Vagina (tissue), 2 donors: Measurements from ENCODE around the gene NUMB. TPM values are rescaled to one million over a fixed set of nuclear protein-coding genes. Genes with fewer than 3 reads are reported as not detected.

ENCODE experiments used
- DNase-seq, 2 donors: peaks; one replicate each; pipeline ENCODE4 v3.0.0-alpha.2; 2017; ENCODE audit errors: extremely low spot score in 2 of 2
- H3K27ac ChIP-seq: fragments of 200-600 bp; sonication (generic); one replicate; pipeline ENCODE4 v1.5.1; 2019
- H3K27me3 ChIP-seq: fragments of 200-600 bp; sonication (generic); one replicate; pipeline ENCODE4 v1.5.1; 2019
- H3K36me3 ChIP-seq, 2 donors: fragments of 200-600 bp; sonication (generic); one replicate each; pipeline ENCODE4 v1.5.1; 2017 to 2019
- H3K4me1 ChIP-seq: fragments of 200-600 bp; sonication (generic); one replicate; pipeline ENCODE4 v1.5.1; 2019
- H3K4me3 ChIP-seq, 2 donors: fragments of 200-600 bp; sonication (generic); 1 replicate in 1 of 2; 2 replicates in 1 of 2; pipeline ENCODE4 v1.5.1; 2016 to 2019
- H3K9me3 ChIP-seq: fragments of 200-600 bp; sonication (generic); one replicate; pipeline ENCODE4 v1.5.1; 2019
- POLR2A ChIP-seq, 2 donors: fragments of 450-650 bp; IDR thresholded peaks; one replicate each; pipeline ENCODE4 v1.6.1; 2017; ENCODE audit warnings: antibody characterized with exemption in 2 of 2, mild to moderate bottlenecking in 2 of 2, moderate library complexity in 2 of 2
- POLR2AphosphoS5 ChIP-seq, 2 donors: sonication (generic); formaldehyde crosslinking; IDR thresholded peaks; one replicate each; pipeline ENCODE4 v1.9.0; 2017; ENCODE audit warnings: antibody characterized with exemption in 2 of 2, mild to moderate bottlenecking in 2 of 2, low read depth in 1 of 2; ENCODE audit not compliant: insufficient read depth in 1 of 2
- intact Hi-C: fragments of 100-400 bp; cut with DNase I; formaldehyde crosslinking; loops from one replicate; pipeline ENCODE4 v1.15.1; 2023
- total RNA-seq: library from RNA; depleted of rRNA; stranded (reverse); fragments of >200 nt; gene quantifications from one replicate; pipeline ENCODE4 v1.2.3, GENCODE V29; 2016
- TF ChIP-seq, protein P1 (sequence below), 3 experiments: fragments of 450-650 bp in 2 of 3; fragments of 200-600 bp in 1 of 3; sonication (generic) in 1 of 3; IDR thresholded peaks; one replicate each; pipeline ENCODE4 v1.5.1; 2017 to 2019; ENCODE audit warnings: antibody characterized with exemption in 3 of 3, mild to moderate bottlenecking in 2 of 3, moderate library complexity in 2 of 3

NUMB gene
- total RNA-seq, 1 donor from 2014 or later, result 48.1 TPM

DNA sequence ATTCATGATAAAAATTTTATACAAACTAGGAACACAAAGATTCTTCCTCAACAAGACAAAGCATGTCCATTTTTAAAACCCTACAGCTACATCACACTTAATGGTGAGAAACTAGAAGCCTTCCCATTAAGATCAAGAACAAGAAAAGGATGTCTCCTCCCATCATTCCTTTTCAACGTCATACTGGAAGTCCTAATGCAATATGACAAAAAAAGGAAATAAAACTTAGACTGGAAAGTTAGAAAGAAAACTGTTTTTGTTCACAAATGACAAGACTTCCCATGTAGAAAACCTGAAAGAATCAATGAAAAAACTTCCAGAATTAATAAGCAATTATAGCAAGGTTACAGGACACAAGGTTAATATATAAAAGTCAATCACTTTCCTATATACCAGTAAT is 82.5 kb downstream of the NUMB start:
- Histone ChIP-seq H3K27ac (no peak overlapping the region), H3K4me1 (no peaks in the 10 kb centered on the region), H3K36me3 (no peaks in the 10 kb centered on the region), H3K9me3 (no peaks in the 10 kb centered on the region), H3K27me3 (no peaks in the 10 kb centered on the region), H3K4me3 (no peak overlapping the region)
- intact Hi-C loops, result no loop called here
- TF ChIP-seq, protein P1, sequence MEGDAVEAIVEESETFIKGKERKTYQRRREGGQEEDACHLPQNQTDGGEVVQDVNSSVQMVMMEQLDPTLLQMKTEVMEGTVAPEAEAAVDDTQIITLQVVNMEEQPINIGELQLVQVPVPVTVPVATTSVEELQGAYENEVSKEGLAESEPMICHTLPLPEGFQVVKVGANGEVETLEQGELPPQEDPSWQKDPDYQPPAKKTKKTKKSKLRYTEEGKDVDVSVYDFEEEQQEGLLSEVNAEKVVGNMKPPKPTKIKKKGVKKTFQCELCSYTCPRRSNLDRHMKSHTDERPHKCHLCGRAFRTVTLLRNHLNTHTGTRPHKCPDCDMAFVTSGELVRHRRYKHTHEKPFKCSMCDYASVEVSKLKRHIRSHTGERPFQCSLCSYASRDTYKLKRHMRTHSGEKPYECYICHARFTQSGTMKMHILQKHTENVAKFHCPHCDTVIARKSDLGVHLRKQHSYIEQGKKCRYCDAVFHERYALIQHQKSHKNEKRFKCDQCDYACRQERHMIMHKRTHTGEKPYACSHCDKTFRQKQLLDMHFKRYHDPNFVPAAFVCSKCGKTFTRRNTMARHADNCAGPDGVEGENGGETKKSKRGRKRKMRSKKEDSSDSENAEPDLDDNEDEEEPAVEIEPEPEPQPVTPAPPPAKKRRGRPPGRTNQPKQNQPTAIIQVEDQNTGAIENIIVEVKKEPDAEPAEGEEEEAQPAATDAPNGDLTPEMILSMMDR (IDR thresholded peaks at IDR 0.05), result no peak
- TF ChIP-seq POLR2AphosphoS5 (IDR thresholded peaks at IDR 0.05; ENCODE audit: insufficient read depth in 1 of 2, low read depth in 1 of 2) (no peak), POLR2A (IDR thresholded peaks at IDR 0.05) (no peak)
- no peak for DNase-seq

DNA sequence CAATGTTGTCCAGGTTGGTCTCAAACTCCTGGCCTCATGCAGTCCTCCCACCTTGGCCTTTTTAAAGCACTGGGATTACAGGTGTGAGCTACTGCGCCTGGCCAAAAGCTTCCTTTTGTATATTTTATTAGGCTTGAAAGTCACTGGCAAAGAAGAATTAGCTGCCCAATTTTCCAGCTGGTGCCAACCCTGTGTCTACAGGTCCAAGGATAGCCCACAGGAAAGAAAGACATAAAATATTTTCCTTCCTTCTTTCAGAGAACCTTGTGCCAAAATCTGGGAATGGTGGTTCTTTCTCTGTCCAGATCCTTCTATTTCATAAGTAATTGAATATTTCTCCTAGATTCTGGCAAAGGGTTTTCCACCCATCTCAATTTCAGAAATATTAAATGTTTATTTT is 84.1 kb downstream of the NUMB start:
- intact Hi-C loops, result no loop called here
- Histone ChIP-seq H3K27me3 (no peaks in the 10 kb centered on the region), H3K36me3 (no peaks in the 10 kb centered on the region), H3K4me3 (no peak overlapping the region), H3K9me3 (no peaks in the 10 kb centered on the region), H3K27ac (no peak overlapping the region), H3K4me1 (no peaks in the 10 kb centered on the region)
- no peak for TF ChIP-seq POLR2AphosphoS5 (IDR thresholded peaks at IDR 0.05; ENCODE audit: insufficient read depth in 1 of 2, low read depth in 1 of 2)
- no peak for TF ChIP-seq POLR2A (IDR thresholded peaks at IDR 0.05)
- TF ChIP-seq, protein P1 (IDR thresholded peaks at IDR 0.05), result no peak
- DNase-seq, result no peak

DNA sequence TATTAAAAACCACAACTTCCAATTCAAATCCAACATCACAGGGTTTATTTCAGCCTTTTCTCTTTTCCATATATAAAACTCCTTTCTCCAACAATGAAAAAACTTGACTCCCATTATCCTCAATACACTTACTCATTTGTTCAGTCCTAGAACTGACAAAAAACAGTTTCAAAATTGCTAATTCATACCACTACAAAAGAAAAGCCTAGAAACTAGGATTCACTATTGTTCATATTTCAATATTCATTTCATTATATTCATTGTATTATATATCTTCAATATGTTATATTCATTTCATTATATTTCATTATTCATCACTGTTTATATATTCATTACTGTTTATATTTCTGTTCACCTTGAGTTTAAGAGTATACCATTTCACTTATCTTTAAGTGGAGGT is 85.8 kb downstream of the NUMB start:
- no peak for DNase-seq
- TF ChIP-seq, protein P1 (IDR thresholded peaks at IDR 0.05), result no peak
- TF ChIP-seq POLR2A (IDR thresholded peaks at IDR 0.05) (no peak), POLR2AphosphoS5 (IDR thresholded peaks at IDR 0.05; ENCODE audit: insufficient read depth in 1 of 2, low read depth in 1 of 2) (no peak)
- no peak overlapping the region for H3K27ac ChIP-seq
- no peaks in the 10 kb centered on the region for H3K4me1 ChIP-seq
- no peaks in the 10 kb centered on the region for H3K36me3 ChIP-seq
- no peaks in the 10 kb centered on the region for H3K9me3 ChIP-seq
- H3K4me3 ChIP-seq, result no peak overlapping the region
- intact Hi-C loops, result no loop called here
- no peaks in the 10 kb centered on the region for H3K27me3 ChIP-seq

DNA sequence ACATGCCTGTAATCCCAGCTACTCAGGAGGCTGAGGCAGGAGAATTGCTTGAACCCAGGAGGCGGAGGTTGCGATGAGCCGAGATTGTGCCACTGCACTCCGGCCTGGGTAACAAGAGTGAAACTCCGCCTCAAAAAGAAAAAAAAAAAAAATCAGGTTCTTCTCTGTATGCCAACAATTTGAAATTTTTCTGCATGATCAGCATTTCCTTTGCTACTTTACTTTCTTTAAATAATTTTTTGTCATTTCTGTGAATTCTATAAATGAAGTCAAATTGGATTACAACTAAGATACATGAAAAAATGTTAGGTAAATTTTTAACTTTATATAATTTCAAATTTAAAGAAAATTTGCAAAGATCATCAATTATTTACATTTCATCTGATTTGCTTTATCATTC is 87.8 kb downstream of the NUMB start:
- no peaks in the 10 kb centered on the region for H3K27me3 ChIP-seq
- no peak overlapping the region for H3K4me3 ChIP-seq
- no peak overlapping the region for H3K27ac ChIP-seq
- no peak for TF ChIP-seq POLR2A (IDR thresholded peaks at IDR 0.05)
- TF ChIP-seq, protein P1 (IDR thresholded peaks at IDR 0.05), result no peak
- no peak for TF ChIP-seq POLR2AphosphoS5 (IDR thresholded peaks at IDR 0.05; ENCODE audit: insufficient read depth in 1 of 2, low read depth in 1 of 2)
- no peaks in the 10 kb centered on the region for H3K4me1 ChIP-seq
- H3K36me3 ChIP-seq, result no peaks in the 10 kb centered on the region
- no peaks in the 10 kb centered on the region for H3K9me3 ChIP-seq
- intact Hi-C loops, result no loop called here
- no peak for DNase-seq

DNA sequence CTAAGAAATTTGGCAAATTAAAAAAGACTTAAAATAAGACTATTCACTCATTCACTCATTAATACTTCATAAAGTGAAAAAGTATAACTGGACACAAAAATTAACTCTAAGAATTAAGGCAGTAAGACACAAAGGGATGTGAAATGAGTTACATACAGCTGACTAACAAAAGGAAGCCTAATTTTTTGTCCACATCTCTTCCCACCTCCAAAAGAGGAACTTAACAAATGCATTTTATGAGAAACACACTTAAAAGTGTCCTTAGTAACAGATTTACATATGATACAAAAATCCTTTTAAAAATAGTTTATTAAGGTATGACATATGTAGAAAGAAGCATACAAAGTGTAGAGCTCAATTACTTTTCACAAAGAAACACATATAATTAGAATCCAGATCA is 88.9 kb downstream of the NUMB start:
- Histone ChIP-seq H3K27me3 (no peaks in the 10 kb centered on the region), H3K9me3 (no peaks in the 10 kb centered on the region), H3K36me3 (no peaks in the 10 kb centered on the region), H3K4me3 (no peak overlapping the region), H3K4me1 (no peaks in the 10 kb centered on the region), H3K27ac (no peak overlapping the region)
- no peak for DNase-seq
- TF ChIP-seq POLR2A (IDR thresholded peaks at IDR 0.05) (no peak), POLR2AphosphoS5 (IDR thresholded peaks at IDR 0.05; ENCODE audit: insufficient read depth in 1 of 2, low read depth in 1 of 2) (no peak)
- TF ChIP-seq, protein P1 (IDR thresholded peaks at IDR 0.05), result no peak
- intact Hi-C loops, result no loop called here
